K562 (cell line): ENCODE data around the gene NUP153.
"Not testable (repeated sequence)": the region's sequence is repeated elsewhere in the genome, so short reads cannot be mapped to it uniquely, and the experiment has no call there.

Experiments
- CC2D1A ChIP-seq: fragments of 450-650 bp; IDR thresholded peaks from 2 replicates; pipeline ENCODE4 v1.6.1; 2017; ENCODE audit warnings: mild to moderate bottlenecking
- CTBP1 ChIP-seq: fragments of 450-650 bp; IDR thresholded peaks from 2 replicates; pipeline ENCODE4 v1.6.1; 2016; ENCODE audit warnings: borderline replicate concordance
- CTCF ChIP-seq, 3 experiments: IDR thresholded peaks in 2 of 3; conservative IDR thresholded peaks in 1 of 3; 2 replicates each; pipeline ENCODE4 v1.5.1; 2011 to 2012; ENCODE audit warnings: low read length in 3 of 3, mild to moderate bottlenecking in 3 of 3, control low read depth in 2 of 3, improper control_type of control experiment in 1 of 3, inconsistent platforms in 1 of 3, low read depth in 1 of 3, mixed read lengths in 1 of 3, moderate library complexity in 1 of 3; ENCODE audit not compliant: insufficient read depth in 2 of 3
- FOXK2 ChIP-seq, 2 experiments: fragments of 450-650 bp; IDR thresholded peaks in 1 of 2; conservative IDR thresholded peaks in 1 of 2; 2 replicates each; pipeline ENCODE4 v1.6.1; 2016; ENCODE audit warnings: low read depth in 2 of 2, mild to moderate bottlenecking in 1 of 2
- KLF16 ChIP-seq: IDR thresholded peaks from 2 replicates; pipeline ENCODE4 v1.6.1; 2016; ENCODE audit warnings: antibody characterized with exemption
- MYC ChIP-seq, 2 experiments: fragments of 250-450 bp in 1 of 2; sonication (Bioruptor Pico) in 1 of 2; IDR thresholded peaks; 2 replicates each; pipeline versions ENCODE4 v1.5.1 to v1.6.1; 2012 to 2021; ENCODE audit warnings: low read depth in 2 of 2, borderline replicate concordance in 1 of 2, improper control_type of control experiment in 1 of 2, low read length in 1 of 2, mild to moderate bottlenecking in 1 of 2, moderate library complexity in 1 of 2
- POLR2A ChIP-seq: fragments of 450-650 bp; conservative IDR thresholded peaks from 2 replicates; pipeline ENCODE4 v1.6.1; 2016
- SIN3A ChIP-seq, 2 experiments: fragments of 150-350 bp in 1 of 2; IDR thresholded peaks; 2 replicates each; pipeline ENCODE4 v1.6.1; 2011 to 2016; ENCODE audit warnings: borderline replicate concordance in 2 of 2, low read depth in 2 of 2, low read length in 2 of 2, mild to moderate bottlenecking in 2 of 2, moderate library complexity in 2 of 2; ENCODE audit not compliant: control insufficient read depth in 1 of 2
- XRCC3 ChIP-seq: fragments of 450-650 bp; IDR thresholded peaks from 2 replicates; pipeline ENCODE4 v1.6.1; 2017; ENCODE audit warnings: mild to moderate bottlenecking, moderate library complexity
- ZNF140 ChIP-seq: fragments of 250-450 bp; sonication (Bioruptor Pico); IDR thresholded peaks from 2 replicates; pipeline ENCODE4 v1.8.0; 2021; ENCODE audit warnings: moderate library complexity, mild to moderate bottlenecking, inconsistent platforms
- ZNF609 ChIP-seq: sonication (generic); formaldehyde crosslinking; IDR thresholded peaks from 2 replicates; pipeline ENCODE4 v1.8.1; 2023; ENCODE audit warnings: missing genetic modification reagents, mild to moderate bottlenecking, borderline replicate concordance
- ZNF75A ChIP-seq: fragments of 450-650 bp; formaldehyde crosslinking; IDR thresholded peaks from 2 replicates; pipeline ENCODE4 v1.4.0; 2020; ENCODE audit warnings: mild to moderate bottlenecking

GRCh38 chr6:17735311-17735710 is 28.6 kb upstream of the NUP153 start:
- TF ChIP-seq ZNF140 (CRISPR knock-in tag); CTBP1; SIN3A (IDR thresholded peaks at IDR 0.05; ENCODE audit: borderline replicate concordance in 2 of 2, control insufficient read depth in 1 of 2, low read depth in 2 of 2, low read length in 2 of 2); KLF16; CTCF (IDR thresholded peaks at IDR 0.05 in 2 of 3, conservative IDR thresholded peaks at IDR 0.05 in 1 of 3; ENCODE audit: insufficient read depth in 2 of 3, low read depth in 1 of 3, low read length in 3 of 3); ZNF609 (CRISPR knock-in tag); XRCC3; MYC (IDR thresholded peaks at IDR 0.05; ENCODE audit: low read depth, low read length); MYC (CRISPR knock-in tag; IDR thresholded peaks at IDR 0.05; ENCODE audit: borderline replicate concordance, low read depth); CC2D1A; FOXK2 (conservative IDR thresholded peaks at IDR 0.05 in 1 of 2, IDR thresholded peaks at IDR 0.05 in 1 of 2; ENCODE audit: low read depth in 2 of 2); ZNF75A (CRISPR knock-in tag); POLR2A: not testable (repeated sequence)
